ENCODE data around the gene KLK11. TPM values are rescaled to one million over a fixed set of nuclear protein-coding genes. Genes with fewer than 3 reads are reported as not detected.

KLK11 gene
- total RNA-seq, 6 experiments from 2014 or later = not detected

- Mint-ChIP-seq H3K4me1 (ENCODE audit: low read depth) (no peaks in the 10 kb centered on the region), H3K9me3 (peaks cover 29% of the 10 kb centered on the region), H3K36me3 (ENCODE audit: low read depth) (peaks cover 5% of the 10 kb centered on the region; the same call in 1 of the 2 replicates), H3K4me3 (no peak overlapping the region), H3K27me3 (ENCODE audit: insufficient read depth) (peaks cover 7% of the 10 kb centered on the region), H3K27ac (no peak overlapping the region)
- no peak for DNase-seq
- TF ChIP-seq CTCF (IDR thresholded peaks at IDR 0.05) = no peak
Measured at GRCh38 chr19:51065221-51065960, 39.0 kb upstream of the KLK11 start.

- TF ChIP-seq CTCF (IDR thresholded peaks at IDR 0.05) = no peak
- Mint-ChIP-seq H3K4me3 (no peak within 1 kb of the TSS), H3K27me3 (ENCODE audit: insufficient read depth) (peaks cover 7% of the 10 kb centered on the region), H3K4me1 (ENCODE audit: low read depth) (no peaks in the 10 kb centered on the region), H3K27ac (no peak within 1 kb of the TSS), H3K36me3 (ENCODE audit: low read depth) (peaks cover 5% of the 10 kb centered on the region; the same call in 1 of the 2 replicates), H3K9me3 (peaks cover 29% of the 10 kb centered on the region)
- no peak for DNase-seq
Measured at GRCh38 chr19:51064534-51065220, 38.3 kb upstream of the KLK11 start, which contains the start of gene KLK13. KLK13 (minus strand) TSS chr19:51065092; CDS start chr19:51065067, 25 bp downstream.

GRCh38 chr19:51063664-51064063, 37.2 kb upstream of the KLK11 start:
- TF ChIP-seq CTCF (IDR thresholded peaks at IDR 0.05) = no peak
- peaks cover 7% of the 10 kb centered on the region for H3K27me3 Mint-ChIP-seq (ENCODE audit: insufficient read depth)
- H3K4me3 Mint-ChIP-seq = no peak overlapping the region
- DNase-seq = no peak
- H3K27ac Mint-ChIP-seq = no peak overlapping the region
- peaks cover 29% of the 10 kb centered on the region for H3K9me3 Mint-ChIP-seq
- peaks cover 5% of the 10 kb centered on the region; the same call in 1 of the 2 replicates for H3K36me3 Mint-ChIP-seq (ENCODE audit: low read depth)
- H3K4me1 Mint-ChIP-seq (ENCODE audit: low read depth) = no peaks in the 10 kb centered on the region

- TF ChIP-seq CTCF (IDR thresholded peaks at IDR 0.05) = no peak
- Mint-ChIP-seq H3K36me3 (ENCODE audit: low read depth) (no peaks in the 10 kb centered on the region), H3K27ac (no peak overlapping the region), H3K9me3 (peaks cover 19% of the 10 kb centered on the region), H3K4me1 (ENCODE audit: low read depth) (no peaks in the 10 kb centered on the region), H3K27me3 (ENCODE audit: insufficient read depth) (peaks cover 4% of the 10 kb centered on the region), H3K4me3 (no peak overlapping the region)
- DNase-seq = no peak
Measured at GRCh38 chr19:51060973-51061372, 34.6 kb upstream of the KLK11 start.

- Mint-ChIP-seq H3K4me3 (no peak overlapping the region), H3K9me3 (peaks cover 22% of the 10 kb centered on the region), H3K27ac (no peak overlapping the region), H3K36me3 (ENCODE audit: low read depth) (no peaks in the 10 kb centered on the region), H3K4me1 (ENCODE audit: low read depth) (no peaks in the 10 kb centered on the region), H3K27me3 (ENCODE audit: insufficient read depth) (peaks cover 4% of the 10 kb centered on the region)
- no peak for TF ChIP-seq CTCF (IDR thresholded peaks at IDR 0.05)
- DNase-seq = no peak
Measured at GRCh38 chr19:51060336-51060735, 33.9 kb upstream of the KLK11 start.

Measured in HFFc6 (cell line).